Activated CD8-positive, alpha-beta memory T cell treated with anti-CD3 and anti-CD28 coated beads, Interleukin-2, amount 50 U/mL, for 24 hours (primary cell): ENCODE results near the gene GOLGA3.
"Not testable (repeated sequence)": the region's sequence is repeated elsewhere in the genome, so short reads cannot be mapped to it uniquely, and the experiment has no call there.

ENCODE experiments used
- DNase-seq: peaks from one replicate; pipeline ENCODE4 v3.0.0-alpha.2; 2020; ENCODE audit errors: extremely low read depth

The GOLGA3 gene

DNA sequence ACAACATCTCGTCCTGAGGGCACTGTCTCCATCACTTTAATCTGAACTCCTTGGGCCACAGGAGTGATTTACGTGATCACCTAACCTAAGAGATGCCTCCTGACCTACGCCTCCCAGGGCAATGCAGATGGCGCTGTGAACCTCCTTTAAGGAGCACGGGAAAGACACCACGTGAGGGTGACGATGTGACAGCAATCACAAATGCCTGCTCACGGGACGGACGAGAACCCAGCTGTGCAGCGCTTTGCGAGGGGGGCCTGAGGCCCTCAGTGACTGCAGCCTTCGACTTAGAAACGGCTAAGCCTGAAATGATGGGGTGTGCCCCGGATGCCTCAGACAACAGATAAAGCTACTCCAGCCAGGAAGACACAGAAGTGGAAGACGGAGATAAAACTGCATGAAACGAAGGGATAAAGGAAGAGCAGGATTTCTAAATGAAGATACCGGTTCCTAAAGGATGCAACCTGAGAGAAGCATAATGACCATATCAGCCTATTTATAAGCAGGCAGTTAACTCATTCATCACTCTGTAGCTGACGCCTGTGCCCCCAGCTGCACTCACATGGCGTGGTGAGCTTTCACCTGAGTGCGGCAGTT lies 13.9 kb upstream of the GOLGA3 start:
- no peak for DNase-seq

DNA sequence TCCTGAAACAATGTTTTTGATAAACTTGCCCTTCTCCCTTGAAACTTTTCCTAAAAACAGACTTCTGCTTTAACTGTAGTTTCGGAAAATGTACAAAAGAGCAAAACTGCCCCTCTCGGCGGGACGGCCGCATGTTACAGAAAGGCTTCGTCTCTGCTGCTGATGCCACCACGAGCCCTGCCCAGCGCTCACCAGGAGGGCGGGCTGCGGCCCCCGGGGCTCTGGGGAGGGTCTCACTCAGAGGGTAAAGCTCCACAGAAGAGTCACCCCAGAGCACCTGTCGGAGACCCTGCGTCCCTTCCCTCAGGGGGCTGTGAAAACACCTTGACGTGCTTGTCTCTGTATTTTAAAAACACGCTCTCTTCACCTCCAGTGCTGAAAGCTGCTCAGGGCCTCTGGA lies 12.5 kb upstream of the GOLGA3 start:
- DNase-seq, result no peak

DNA sequence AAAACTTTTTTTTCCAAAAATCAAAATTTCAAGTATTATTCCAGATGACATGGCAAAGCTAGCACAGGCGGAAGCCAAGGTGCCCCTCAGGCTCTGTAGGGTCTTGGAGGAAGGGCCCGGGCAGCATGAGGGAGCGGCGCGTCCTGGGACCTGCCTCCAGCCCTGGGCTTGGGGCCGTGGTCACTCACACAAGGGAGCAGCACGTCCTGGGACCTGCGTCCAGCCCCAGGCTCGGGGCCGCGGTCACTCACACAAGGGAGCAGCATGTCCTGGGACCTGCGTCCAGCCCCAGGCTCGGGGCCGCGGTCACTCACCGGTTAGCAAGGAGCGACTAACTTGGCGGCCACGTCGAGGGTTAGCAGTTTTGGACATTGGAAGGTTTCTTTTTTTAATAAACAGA lies 11.9 kb upstream of the GOLGA3 start:
- DNase-seq, result no peak

DNA sequence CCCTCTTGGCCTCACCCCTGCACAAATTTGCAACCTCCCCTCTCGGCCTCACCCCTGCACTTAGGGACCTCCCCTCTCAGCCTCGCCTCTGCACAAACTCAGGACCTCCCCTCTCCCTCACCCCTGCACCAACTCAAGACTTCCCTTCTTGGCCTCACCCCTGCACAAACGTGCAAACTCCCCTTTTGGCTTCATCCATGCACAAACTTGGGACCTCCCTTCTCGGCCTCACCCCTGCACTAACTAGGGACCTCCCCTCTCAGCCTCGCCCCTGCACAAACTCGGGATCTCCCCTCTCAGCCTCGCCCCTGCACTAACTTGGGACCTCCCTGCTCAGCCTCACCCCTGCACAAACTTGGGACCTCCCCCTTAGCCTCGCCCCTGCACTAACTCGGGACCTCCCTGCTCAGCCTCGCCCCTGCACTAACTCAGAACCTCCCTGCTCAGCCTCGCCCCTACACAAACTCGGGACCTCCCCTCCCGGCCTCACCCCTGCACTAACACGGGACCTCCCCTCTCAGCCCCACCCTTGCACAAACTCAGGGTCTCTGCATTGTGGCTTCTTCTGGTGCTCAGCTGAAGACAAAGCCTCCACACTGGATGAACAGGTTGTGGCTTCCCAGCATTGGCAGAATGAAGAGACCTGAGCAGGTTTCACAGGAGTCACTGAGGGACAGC lies 11.0 kb upstream of the GOLGA3 start:
- DNase-seq, result no peak

DNA sequence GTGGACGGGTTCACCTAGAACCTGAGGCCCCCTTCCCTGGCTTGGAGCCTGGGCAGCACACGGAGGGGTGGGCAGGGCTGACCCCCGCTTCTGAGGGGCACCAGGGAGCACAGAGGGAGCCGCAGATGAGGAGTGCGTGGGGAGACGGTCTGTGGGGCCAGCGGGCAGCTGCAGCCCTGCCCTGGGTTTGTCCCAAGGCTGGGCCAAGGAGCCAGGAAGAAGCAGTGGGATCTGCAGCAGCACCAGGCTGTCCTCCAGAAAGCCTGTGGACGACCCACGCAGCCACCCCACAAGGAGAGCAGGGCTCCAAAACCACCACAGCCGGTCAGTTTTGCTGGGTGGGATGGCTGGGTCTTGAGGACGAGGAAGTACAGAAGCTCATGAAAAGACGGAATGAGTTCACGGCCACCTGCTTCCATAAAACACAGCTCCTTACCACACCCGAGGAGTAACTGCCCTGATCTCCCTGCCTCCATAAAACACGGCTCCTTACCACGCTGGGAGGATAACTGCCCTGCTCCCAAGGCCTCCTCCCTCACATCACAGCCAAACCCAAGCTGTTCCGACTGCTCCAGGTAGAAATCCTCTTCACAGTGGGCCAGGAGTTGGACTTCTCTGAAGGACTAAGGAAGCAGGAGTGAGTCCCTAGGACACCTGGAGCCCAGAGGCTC lies 9.9 kb upstream of the GOLGA3 start:
- DNase-seq, result no peak

DNA sequence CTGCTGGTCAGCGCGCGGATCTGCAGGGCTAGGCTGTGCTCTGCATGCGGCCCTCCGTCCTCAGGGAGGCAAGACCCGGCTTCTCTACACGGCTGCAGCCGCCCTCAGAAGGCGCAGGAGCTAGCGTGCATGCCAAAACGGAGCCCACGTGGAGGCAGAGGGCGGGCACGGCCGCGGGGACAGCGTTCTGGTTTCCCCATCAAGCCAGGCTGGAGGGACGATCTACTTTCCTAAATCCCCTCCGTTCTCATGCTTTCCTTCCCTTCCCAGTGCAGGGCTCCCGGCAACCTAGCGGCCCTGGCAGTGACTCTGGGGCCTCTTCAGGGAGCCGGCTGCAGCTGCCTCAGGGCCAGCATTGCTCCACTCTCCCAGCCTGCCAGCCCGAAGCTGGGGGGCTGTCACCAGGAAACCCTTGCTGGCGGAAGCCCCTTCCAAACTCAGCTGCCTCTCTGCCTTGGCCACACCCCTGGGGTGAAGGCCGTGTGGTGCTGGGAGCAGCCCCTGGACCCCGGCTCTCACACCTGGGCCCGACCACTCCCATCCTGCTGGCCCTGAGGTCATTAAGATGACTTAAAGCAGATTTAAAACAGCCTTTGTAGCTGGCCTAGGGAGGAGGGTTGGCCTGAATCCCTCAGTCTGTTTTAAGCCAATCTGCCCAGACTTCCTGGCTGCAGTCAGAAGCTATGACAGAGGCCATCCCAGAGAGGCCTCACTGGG lies 9.2 kb upstream of the GOLGA3 start:
- no peak for DNase-seq

DNA sequence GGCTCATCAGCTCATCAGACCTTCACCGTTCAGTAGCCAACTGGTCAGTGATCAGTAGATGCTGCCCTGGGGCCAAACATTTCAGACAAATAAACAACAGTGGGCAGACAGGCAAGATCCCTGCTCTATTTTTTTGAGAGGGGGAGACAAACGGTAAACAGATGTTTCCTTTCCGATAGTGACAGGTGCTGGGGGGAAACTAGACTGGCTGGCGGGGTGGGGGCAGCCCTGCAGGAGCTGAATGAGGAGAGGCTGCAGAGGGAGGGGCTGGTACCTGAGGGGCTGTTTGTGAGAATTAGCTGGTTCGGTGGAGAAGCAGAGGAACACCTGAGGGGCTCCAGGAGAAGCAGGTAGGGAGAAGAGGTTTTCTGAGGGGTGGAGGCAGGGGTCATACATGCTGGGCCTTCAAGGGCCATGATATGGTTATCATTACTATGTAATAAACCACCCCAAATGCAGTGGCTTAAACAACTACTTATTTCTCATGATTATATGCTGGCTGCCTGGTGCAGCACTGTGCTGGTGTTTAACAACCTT lies 8.2 kb upstream of the GOLGA3 start:
- no peak for DNase-seq

DNA sequence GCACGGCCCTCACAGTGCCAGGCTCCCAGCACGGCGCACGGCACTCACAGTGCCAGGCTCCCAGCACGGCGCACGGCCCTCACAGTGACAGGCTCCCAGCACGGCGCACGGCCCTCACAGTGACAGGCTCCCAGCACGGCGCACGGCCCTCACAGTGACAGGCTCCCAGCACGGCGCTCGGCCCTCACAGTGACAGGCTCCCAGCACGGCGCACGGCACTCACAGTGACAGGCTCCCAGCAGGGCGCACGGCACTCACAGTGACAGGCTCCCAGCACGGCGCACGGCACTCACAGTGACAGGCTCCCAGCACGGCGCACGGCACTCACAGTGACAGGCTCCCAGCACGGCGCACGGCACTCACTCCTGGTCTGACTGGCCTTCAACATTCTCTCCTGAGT lies 7.6 kb upstream of the GOLGA3 start:
- not testable (repeated sequence) for DNase-seq

DNA sequence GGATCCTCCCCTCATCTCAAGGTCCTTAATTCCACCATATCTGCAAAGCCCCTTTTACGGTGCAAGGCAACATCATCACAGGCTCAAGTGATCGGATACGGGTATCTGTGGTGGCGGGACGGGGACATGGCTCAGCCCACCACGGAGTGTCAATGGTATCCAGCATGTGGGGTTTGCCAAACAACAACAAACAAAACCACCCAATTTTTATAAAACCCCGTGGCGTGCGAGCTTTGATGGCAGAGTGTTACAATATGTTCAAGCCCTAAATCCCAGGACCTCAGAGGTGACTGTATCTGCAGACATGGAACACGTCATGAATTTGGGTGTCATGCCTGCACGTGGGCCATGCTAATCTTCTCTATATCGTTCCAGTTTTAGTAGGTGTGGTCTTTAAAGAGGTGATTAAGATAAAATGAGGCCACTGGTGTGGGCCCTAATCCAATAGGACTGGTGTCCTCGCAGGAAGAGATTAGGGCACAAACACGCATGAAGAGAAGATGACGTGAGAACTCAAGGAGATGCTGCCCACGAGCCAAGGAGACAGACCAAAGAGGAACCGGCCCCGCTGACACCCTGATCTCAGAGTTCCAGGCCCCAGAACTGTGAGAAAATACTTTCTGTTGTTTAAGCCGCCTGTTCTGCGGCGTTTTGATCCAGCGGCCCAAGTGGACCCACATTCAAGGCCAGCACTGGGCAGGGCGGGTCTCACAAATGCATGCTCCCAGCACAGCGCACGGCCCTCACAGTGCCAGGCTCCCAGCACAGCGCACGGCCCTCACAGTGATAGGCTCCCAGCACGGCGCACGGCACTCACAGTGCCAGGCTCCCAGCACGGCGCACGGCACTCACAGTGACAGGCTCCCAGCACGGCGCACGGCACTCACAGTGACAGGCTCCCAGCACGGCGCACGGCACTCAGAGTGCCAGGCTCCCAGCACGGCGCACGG lies 6.7 kb upstream of the GOLGA3 start:
- no peak for DNase-seq

DNA sequence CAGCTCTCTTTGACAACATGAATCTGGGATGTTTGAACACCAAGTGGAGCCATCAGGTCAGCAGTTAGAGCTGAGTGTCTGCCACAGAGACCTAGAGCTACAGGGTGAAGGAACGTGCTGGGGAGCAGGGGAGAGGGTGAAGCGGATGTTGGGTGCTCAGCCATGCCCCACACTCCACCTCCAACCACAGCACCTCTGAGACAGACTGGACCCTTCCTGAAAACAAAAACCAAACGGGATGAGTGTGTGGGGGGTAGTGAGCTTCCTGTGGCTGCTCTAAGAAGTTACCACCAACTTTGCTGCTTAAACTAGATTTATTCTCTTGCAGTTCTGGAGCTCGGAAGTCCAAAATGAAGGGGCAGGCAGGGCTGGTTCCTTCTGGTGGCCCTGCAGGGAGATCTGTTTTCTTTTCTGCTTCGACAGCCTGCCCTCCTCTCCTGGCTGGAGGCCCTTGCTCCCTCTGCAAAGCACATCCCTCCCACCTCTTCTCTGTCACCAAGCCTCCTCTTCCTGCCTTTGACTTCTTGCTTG lies 5.6 kb upstream of the GOLGA3 start:
- DNase-seq, result no peak

DNA sequence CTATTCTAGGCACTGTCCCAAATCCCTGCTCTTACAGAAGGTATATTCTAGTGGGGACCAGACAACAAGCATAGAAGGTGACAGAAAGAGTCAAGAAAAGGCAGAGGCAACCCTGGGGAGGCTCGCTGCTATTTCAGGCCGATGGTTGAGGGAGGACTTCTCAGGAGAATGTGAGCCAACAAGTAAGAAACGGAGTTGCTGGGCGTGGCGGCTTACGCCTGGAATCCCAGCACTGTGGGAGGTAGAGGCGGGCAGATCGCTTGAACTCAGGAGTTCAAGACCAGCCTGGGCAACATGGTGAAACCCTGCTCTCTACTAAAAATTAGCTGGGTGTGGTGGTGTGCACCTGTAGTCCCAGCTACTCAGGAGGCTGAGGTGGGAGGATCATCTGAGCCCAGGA lies 4.7 kb upstream of the GOLGA3 start:
- DNase-seq, result no peak

DNA sequence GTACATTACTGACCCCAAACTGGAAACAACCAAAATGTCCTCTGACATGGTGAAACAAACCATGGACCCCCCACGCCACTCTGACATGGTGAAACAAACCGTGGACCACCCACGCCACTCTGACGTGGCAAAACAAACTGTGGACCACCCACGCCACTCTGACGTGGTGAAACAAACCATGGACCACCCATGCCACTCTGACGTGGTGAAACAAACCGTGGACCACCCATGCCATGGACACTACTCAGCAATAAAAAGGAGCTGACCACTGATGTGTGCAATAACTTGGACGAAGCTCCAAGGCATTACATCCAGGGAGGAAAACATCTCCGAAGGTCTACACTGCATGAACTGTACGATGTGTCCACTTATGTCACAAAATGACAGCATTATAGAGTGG lies 3.1 kb upstream of the GOLGA3 start:
- no peak for DNase-seq

DNA sequence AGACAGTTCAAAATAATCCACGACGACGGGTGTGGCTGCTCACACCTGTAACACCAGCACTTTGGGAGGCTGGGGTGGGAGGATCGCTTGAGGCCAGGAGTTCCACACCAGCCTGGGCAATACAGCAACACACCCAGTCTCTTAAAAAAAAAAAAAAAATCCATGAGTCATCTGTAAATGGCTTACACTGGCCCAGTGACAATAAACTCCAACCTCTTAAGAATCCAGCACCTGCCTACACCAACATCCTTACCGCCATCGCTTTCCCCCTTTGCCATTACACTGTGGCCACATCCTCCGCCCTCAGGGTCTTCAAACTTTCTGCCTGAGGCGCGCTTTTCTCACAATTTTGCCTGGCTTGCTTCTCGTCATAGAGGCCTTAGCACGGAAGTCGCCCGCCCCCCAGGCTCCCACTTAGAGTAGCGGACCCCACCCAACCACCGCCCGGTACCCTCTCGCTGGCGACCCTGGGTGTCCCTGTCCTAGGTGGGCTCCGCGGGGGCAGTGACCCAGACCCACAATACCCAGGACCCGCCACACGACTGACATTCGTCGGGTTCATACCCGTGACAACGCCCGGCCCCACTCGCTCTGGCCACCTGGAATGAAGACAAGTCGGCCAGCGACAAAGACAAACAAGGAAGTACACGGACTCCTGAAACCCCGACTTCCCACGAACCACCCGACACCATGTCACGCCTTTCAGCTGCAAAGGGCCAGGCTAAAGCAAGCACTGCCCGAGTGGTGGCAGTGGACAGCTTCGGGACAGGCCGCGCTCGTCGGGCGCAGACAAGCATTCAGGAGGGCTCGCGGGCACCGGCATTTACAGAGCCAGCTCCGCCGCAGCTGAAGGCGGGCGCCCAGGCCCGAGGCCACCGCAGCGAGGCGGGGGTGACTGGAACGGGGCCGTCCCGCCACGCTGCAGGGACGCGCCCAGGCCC lies 636 bp downstream of the GOLGA3 start:
- DNase-seq, result no peak

DNA sequence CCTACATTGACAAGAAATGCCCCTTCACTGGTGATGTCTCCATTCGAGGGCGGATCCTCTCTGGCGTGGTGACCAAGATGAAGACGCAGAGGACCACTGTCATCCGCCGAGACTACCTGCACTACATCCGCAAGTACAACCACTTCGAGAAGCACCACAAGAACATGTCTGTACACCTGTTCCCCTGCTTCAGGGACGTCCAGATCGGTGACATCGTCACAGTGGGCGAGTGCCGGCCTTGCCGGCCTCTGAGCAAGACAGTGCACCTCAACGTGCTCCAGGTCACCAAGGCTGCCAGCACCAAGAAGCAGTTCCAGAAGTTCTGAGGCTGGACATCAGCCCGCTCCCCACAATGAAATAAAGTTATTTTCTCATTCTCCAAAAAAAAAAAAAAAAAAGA lies 2.8 kb downstream of the GOLGA3 start:
- no peak for DNase-seq

DNA sequence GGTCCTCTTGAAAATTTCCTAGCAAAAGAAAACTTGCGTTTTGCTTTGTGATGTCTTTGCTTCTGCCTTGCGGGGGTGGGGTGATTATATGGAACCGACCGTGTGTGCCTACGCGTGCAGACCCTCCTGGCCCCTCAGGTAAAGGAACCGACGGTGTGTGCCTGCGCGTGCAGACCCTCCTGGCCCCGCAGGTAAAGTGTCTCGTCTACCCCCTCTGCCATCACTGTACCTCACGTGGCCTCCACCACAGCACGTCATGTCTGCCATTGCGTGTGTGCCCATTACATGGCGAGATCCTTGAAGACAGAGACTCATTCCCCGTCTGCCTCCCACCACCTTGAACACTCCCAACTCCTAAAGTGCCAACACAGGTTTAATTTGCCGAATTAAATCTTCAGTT lies 3.6 kb downstream of the GOLGA3 start:
- DNase-seq, result no peak

DNA sequence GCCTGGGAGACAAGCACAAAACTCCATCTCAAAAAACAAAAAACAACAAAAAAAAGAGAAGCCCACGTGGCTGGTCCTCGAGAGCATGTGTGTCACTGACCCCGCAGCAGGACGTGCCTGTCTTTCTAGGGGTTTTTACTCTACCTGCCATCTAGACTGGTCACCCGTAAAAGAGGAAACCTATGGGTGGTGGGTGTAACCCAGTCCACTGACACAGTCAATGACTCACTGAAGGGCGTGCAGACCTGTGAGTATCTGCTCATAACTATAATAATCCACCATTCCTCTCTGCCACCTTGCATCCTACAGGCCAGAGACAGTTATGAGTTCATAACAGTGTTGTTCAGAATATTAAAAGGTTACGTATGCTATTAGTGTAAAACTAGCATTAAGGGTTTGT lies 4.6 kb downstream of the GOLGA3 start:
- no peak for DNase-seq

DNA sequence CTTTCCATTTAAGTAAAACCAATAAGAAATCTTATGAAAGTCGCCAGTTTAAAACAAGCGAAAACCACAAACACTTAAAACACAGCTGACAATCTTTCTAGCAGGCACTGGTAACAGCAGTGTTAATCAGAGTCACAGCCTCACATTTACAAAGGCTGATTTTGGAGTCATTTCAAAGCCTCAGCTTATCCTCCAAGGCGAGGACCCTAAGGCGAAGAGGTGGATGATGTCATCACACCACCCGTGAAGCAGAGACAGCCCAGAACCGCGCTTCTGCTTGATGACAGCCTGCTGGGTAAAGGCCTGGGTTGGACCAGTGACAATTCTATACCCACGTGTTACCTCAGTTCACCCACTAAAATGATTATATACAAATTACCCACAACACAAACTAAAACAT lies 10.1 kb downstream of the GOLGA3 start:
- DNase-seq, result no peak

DNA sequence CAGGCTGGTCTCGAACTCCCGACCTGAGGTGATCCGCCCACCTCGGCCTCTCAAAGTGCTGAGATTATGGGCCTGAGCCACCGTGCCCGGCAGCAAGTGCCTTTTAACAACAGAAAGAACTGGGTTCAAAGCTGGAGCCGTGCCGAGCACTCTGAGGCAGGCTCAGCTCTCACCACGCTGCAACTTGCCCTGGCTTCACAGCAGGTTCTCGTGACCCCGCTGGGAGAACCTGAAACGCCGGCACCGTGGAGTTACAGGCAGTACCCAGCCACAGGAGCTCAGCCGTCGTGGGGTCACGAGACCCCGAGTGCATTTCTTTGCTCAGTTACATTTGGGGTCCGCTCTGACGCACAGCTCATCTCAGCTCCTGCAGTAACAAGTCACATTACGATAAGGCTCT lies 14.4 kb downstream of the GOLGA3 start:
- DNase-seq, result no peak

DNA sequence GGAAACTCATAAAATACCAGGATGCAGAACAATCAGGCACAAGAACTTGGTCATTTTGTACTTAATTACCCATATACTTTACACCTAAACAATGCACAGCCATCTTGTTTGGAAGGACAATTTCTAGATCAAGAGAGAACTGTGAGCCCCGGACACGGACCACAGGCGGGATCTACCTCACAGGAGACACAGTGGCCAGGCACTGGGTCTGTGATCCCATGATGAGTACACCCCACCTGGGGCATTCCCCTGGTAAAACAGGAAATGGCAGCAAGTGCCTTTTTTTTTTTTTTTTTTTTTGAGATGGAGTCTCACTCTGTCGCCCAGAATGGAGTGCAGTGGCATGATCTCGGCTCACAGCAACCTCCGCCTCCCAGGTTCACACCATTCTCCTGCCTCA lies 15.2 kb downstream of the GOLGA3 start:
- no peak for DNase-seq
